CD8-positive, alpha-beta memory T cell (primary cell): Measurements from ENCODE around the gene OLR1. TPM values are rescaled to one million over a fixed set of nuclear protein-coding genes. Genes with fewer than 3 reads are reported as not detected.

ENCODE experiments used
- CTCF ChIA-PET: fragments of 350-600 bp; sonication (Branson Sonifier 250); formaldehyde crosslinking; loops from one replicate; lab custom pipeline; 2021; ENCODE audit warnings: antibody characterized with exemption; lab: Charles Lee
- POLR2A ChIA-PET: fragments of 350-600 bp; sonication (Branson Sonifier 250); formaldehyde crosslinking; loops from one replicate; lab custom pipeline; 2021; ENCODE audit warnings: antibody characterized with exemption; lab: Charles Lee
- DNase-seq, 5 donors: peaks; one replicate each; pipeline versions ENCODE4 v3.0.0 to v3.0.0-alpha.2; 2020 to 2022; ENCODE audit warnings: mixed read lengths in 1 of 5
- H3K27ac ChIP-seq: one replicate; pipeline ENCODE4 v1.7.0; 2013; ENCODE audit warnings: low read depth, mild to moderate bottlenecking, low read length, moderate library complexity
- H3K27me3 ChIP-seq: 2 replicates; pipeline ENCODE4 v1.7.0; 2013; ENCODE audit warnings: low read length, mild to moderate bottlenecking; ENCODE audit not compliant: insufficient read depth, poor library complexity, severe bottlenecking
- H3K36me3 ChIP-seq: 2 replicates; pipeline ENCODE4 v1.7.0; 2013; ENCODE audit warnings: mild to moderate bottlenecking, low read length, moderate library complexity; ENCODE audit not compliant: insufficient read depth
- H3K4me1 ChIP-seq: 2 replicates; pipeline ENCODE4 v1.7.0; 2013; ENCODE audit warnings: mild to moderate bottlenecking, low read length, moderate library complexity; ENCODE audit not compliant: insufficient read depth
- H3K4me3 ChIP-seq: 2 replicates; pipeline ENCODE4 v1.7.0; 2013; ENCODE audit warnings: mild to moderate bottlenecking, low read length
- H3K9me3 ChIP-seq: 2 replicates; pipeline ENCODE4 v1.7.0; 2013; ENCODE audit warnings: mild to moderate bottlenecking, low read length
- H3K27ac Mint-ChIP-seq, 8 donors: one replicate each; pipeline ENCODE4 v1.8.0; 2020 to 2021; ENCODE audit warnings: mixed read lengths in 8 of 8, mild to moderate bottlenecking in 6 of 8, inconsistent platforms in 3 of 8, moderate library complexity in 3 of 8
- H3K27me3 Mint-ChIP-seq, 2 donors: one replicate each; pipeline ENCODE4 v1.8.0; 2020 to 2021; ENCODE audit warnings: mixed read lengths in 2 of 2, mild to moderate bottlenecking in 1 of 2, moderate library complexity in 1 of 2
- H3K36me3 Mint-ChIP-seq, 3 donors: one replicate each; pipeline ENCODE4 v1.8.0; 2020 to 2021; ENCODE audit warnings: mixed read lengths in 3 of 3, inconsistent platforms in 1 of 3, mild to moderate bottlenecking in 1 of 3
- H3K4me1 Mint-ChIP-seq, 3 donors: one replicate each; pipeline ENCODE4 v1.8.0; 2020 to 2021; ENCODE audit warnings: mixed read lengths in 3 of 3, inconsistent platforms in 1 of 3, mild to moderate bottlenecking in 1 of 3
- H3K4me3 Mint-ChIP-seq, 7 donors: one replicate each; pipeline ENCODE4 v1.8.0; 2020 to 2021; ENCODE audit warnings: mixed read lengths in 7 of 7, mild to moderate bottlenecking in 6 of 7, moderate library complexity in 4 of 7, inconsistent platforms in 2 of 7
- H3K9me3 Mint-ChIP-seq, 5 donors: one replicate each; pipeline ENCODE4 v1.8.0; 2020 to 2022; ENCODE audit warnings: mixed read lengths in 5 of 5, mild to moderate bottlenecking in 3 of 5, moderate library complexity in 2 of 5, inconsistent platforms in 1 of 5
- polyA plus RNA-seq: library from polyadenylated mRNA; unstranded; fragments of 300-500 nt; fragmentation: Illumina TruSeq; gene quantifications from one replicate; pipeline ENCODE4 v1.2.3, GENCODE V29; 2021
- total RNA-seq, 2 experiments: library from RNA; stranded (reverse); gene quantifications; one replicate each; pipeline ENCODE4 v1.2.3, GENCODE V29; 2021

Gene OLR1
- total and polyA plus RNA-seq, 3 experiments from 2014 or later, result 0.11 to 0.42 TPM; not detected in 1

GRCh38 chr12:10160617-10161385, 11.1 kb downstream of the OLR1 start:
- Histone ChIP-seq H3K9me3 (no peaks in the 10 kb centered on the region), H3K36me3 (no peaks in the 10 kb centered on the region), H3K4me1 (no peaks in the 10 kb centered on the region), H3K27me3 (no peaks in the 10 kb centered on the region), H3K27ac (no peak overlapping the region), H3K4me3 (no peak overlapping the region)
- H3K36me3 Mint-ChIP-seq, result no peaks in the 10 kb centered on the region
- H3K4me3 Mint-ChIP-seq, result no peak overlapping the region
- ChIA-PET POLR2A (interaction anchor here (0.5 kb wide), 1 partner anchor 52 kb away, joined by 3 read pairs; the partner anchor contains the start of gene GABARAPL1), CTCF (interaction anchor here (1.2 to 1.5 kb wide), 2 partner anchors 8 to 590 kb away, joined by 4 to 5 read pairs; no protein-coding TSS in a partner anchor)
- no peaks in the 10 kb centered on the region for H3K9me3 Mint-ChIP-seq
- no peak overlapping the region for H3K27ac Mint-ChIP-seq
- H3K27me3 Mint-ChIP-seq, result peaks cover 0 to 8% of the 10 kb centered on the region in 2 donors
- no peaks in the 10 kb centered on the region for H3K4me1 Mint-ChIP-seq
- no peak for DNase-seq

GRCh38 chr12:10159280-10159679, 12.7 kb downstream of the OLR1 start:
- no peaks in the 10 kb centered on the region for H3K36me3 Mint-ChIP-seq
- peaks cover 0 to under 1% (median under 1%) of the 10 kb centered on the region in 3 donors for H3K4me1 Mint-ChIP-seq
- H3K27ac Mint-ChIP-seq, result no peak overlapping the region
- H3K4me3 Mint-ChIP-seq, result no peak overlapping the region
- H3K9me3 Mint-ChIP-seq, result no peaks in the 10 kb centered on the region
- CTCF ChIA-PET, result interaction anchor here (0.9 to 1.5 kb wide), 2 partner anchors 515 to 591 kb away, joined by 3 to 4 read pairs; no protein-coding TSS in a partner anchor
- DNase-seq, result no peak
- no peaks in the 10 kb centered on the region for H3K27me3 Mint-ChIP-seq
- Histone ChIP-seq H3K27ac (no peak overlapping the region), H3K27me3 (no peaks in the 10 kb centered on the region), H3K4me1 (no peaks in the 10 kb centered on the region), H3K36me3 (no peaks in the 10 kb centered on the region), H3K4me3 (no peak overlapping the region), H3K9me3 (no peaks in the 10 kb centered on the region)
- POLR2A ChIA-PET, result no interaction called here

- no peaks in the 10 kb centered on the region for H3K9me3 Mint-ChIP-seq
- H3K4me3 Mint-ChIP-seq, result no peak overlapping the region
- Histone ChIP-seq H3K4me3 (no peak overlapping the region), H3K9me3 (no peaks in the 10 kb centered on the region), H3K27me3 (no peaks in the 10 kb centered on the region), H3K36me3 (no peaks in the 10 kb centered on the region), H3K4me1 (no peaks in the 10 kb centered on the region), H3K27ac (no peak overlapping the region)
- POLR2A ChIA-PET, result no interaction called here
- no peak overlapping the region for H3K27ac Mint-ChIP-seq
- H3K36me3 Mint-ChIP-seq, result peaks cover 0 to under 1% (median 0%) of the 10 kb centered on the region in 3 donors
- peaks cover 0 to 3% of the 10 kb centered on the region in 2 donors for H3K27me3 Mint-ChIP-seq
- no peak for DNase-seq
- CTCF ChIA-PET, result interaction anchor here (1.6 kb wide), 1 partner anchor 516 kb away, joined by 3 read pairs; no protein-coding TSS in a partner anchor
- H3K4me1 Mint-ChIP-seq, result peaks cover 8 to 9% (median 9%) of the 10 kb centered on the region in 3 donors
Measured at GRCh38 chr12:10158406-10158805, 13.5 kb downstream of the OLR1 start.

- H3K4me1 Mint-ChIP-seq, result peaks cover 12 to 15% (median 14%) of the 10 kb centered on the region in 3 donors
- H3K27me3 Mint-ChIP-seq, result peaks cover 0 to 5% of the 10 kb centered on the region in 2 donors
- Histone ChIP-seq H3K27me3 (no peaks in the 10 kb centered on the region), H3K36me3 (no peaks in the 10 kb centered on the region), H3K4me3 (no peak overlapping the region), H3K4me1 (no peaks in the 10 kb centered on the region), H3K9me3 (no peaks in the 10 kb centered on the region), H3K27ac (no peak overlapping the region)
- H3K27ac Mint-ChIP-seq, result no peak overlapping the region
- no peak for DNase-seq
- H3K9me3 Mint-ChIP-seq, result no peaks in the 10 kb centered on the region
- CTCF ChIA-PET, result no interaction called here
- POLR2A ChIA-PET, result no interaction called here
- peak overlapping the region in 1 of 7 donors; percentile 32 for H3K4me3 Mint-ChIP-seq
- peaks cover 0 to 2% (median 0%) of the 10 kb centered on the region in 3 donors for H3K36me3 Mint-ChIP-seq
Measured at GRCh38 chr12:10155966-10156365, 16.0 kb downstream of the OLR1 start.

- H3K27ac Mint-ChIP-seq, result peak overlapping the region in 3 of 8 donors; percentile 26 to 82 (median 53)
- peaks cover 12 to 15% (median 14%) of the 10 kb centered on the region in 3 donors for H3K4me1 Mint-ChIP-seq
- ChIA-PET CTCF (interaction anchor here (0.7 to 1.5 kb wide), 2 partner anchors 16 to 28 kb away, joined by 3 to 4 read pairs; no protein-coding TSS in a partner anchor), POLR2A (no interaction called here)
- H3K9me3 Mint-ChIP-seq, result no peaks in the 10 kb centered on the region
- H3K4me3 Mint-ChIP-seq, result peak overlapping the region; percentile 89 to 96 (median 93)
- H3K27me3 Mint-ChIP-seq, result peaks cover 0 to 5% of the 10 kb centered on the region in 2 donors
- Histone ChIP-seq H3K4me1 (no peaks in the 10 kb centered on the region), H3K4me3 (peak overlapping the region; percentile 96), H3K27ac (no peak overlapping the region), H3K9me3 (no peaks in the 10 kb centered on the region), H3K36me3 (no peaks in the 10 kb centered on the region), H3K27me3 (no peaks in the 10 kb centered on the region)
- no peak for DNase-seq
- peaks cover 0 to 2% (median 0%) of the 10 kb centered on the region in 3 donors for H3K36me3 Mint-ChIP-seq
Measured at GRCh38 chr12:10154145-10154496, 17.8 kb downstream of the OLR1 start.

- peak overlapping the region; percentile 41 for H3K27ac ChIP-seq
- no peaks in the 10 kb centered on the region for H3K27me3 ChIP-seq
- peak; percentile 24 to 68 (median 56) for DNase-seq
- H3K36me3 ChIP-seq, result no peaks in the 10 kb centered on the region
- Mint-ChIP-seq H3K27ac (peak overlapping the region in 7 of 8 donors; percentile 53 to 95 (median 82)), H3K4me1 (peaks cover 12 to 15% (median 14%) of the 10 kb centered on the region in 3 donors), H3K27me3 (peaks cover 0 to 5% of the 10 kb centered on the region in 2 donors), H3K4me3 (peak overlapping the region; percentile 89 to 96 (median 93)), H3K36me3 (peaks cover 0 to 2% (median 0%) of the 10 kb centered on the region in 3 donors), H3K9me3 (no peaks in the 10 kb centered on the region)
- no peaks in the 10 kb centered on the region for H3K9me3 ChIP-seq
- peak overlapping the region; percentile 96 for H3K4me3 ChIP-seq
- POLR2A ChIA-PET, result interaction anchor here (0.6 to 0.7 kb wide), 2 partner anchors 43 to 471 kb away, joined by 3 to 5 read pairs; no protein-coding TSS in a partner anchor
- CTCF ChIA-PET, result interaction anchor here (0.6 to 4.1 kb wide), 27 partner anchors 8 to 595 kb away, joined by 3 to 40 read pairs (median 4); partner anchors contain the start of gene CLEC7A
- no peaks in the 10 kb centered on the region for H3K4me1 ChIP-seq
Measured at GRCh38 chr12:10153271-10154144, 18.4 kb downstream of the OLR1 start.

GRCh38 chr12:10151621-10152020, 20.3 kb downstream of the OLR1 start:
- H3K9me3 Mint-ChIP-seq, result no peaks in the 10 kb centered on the region
- POLR2A ChIA-PET, result no interaction called here

More at GRCh38 chr12:10151621-10152020, 20.3 kb downstream of the OLR1 start:
- DNase-seq, result no peak
- H3K4me1 Mint-ChIP-seq, result peaks cover 12 to 15% (median 14%) of the 10 kb centered on the region in 3 donors
- Histone ChIP-seq H3K9me3 (no peaks in the 10 kb centered on the region), H3K4me1 (no peaks in the 10 kb centered on the region), H3K4me3 (no peak overlapping the region), H3K36me3 (no peaks in the 10 kb centered on the region), H3K27me3 (no peaks in the 10 kb centered on the region), H3K27ac (no peak overlapping the region)
- peaks cover 0 to 5% of the 10 kb centered on the region in 2 donors for H3K27me3 Mint-ChIP-seq
- H3K4me3 Mint-ChIP-seq, result peak overlapping the region in 1 of 7 donors; percentile 51
- CTCF ChIA-PET, result interaction anchor here (0.7 to 4.1 kb wide), 4 partner anchors 11 to 1560 kb away, joined by 3 to 40 read pairs (median 13); no protein-coding TSS in a partner anchor
- H3K36me3 Mint-ChIP-seq, result peaks cover 0 to 2% (median 0%) of the 10 kb centered on the region in 3 donors
- no peak overlapping the region for H3K27ac Mint-ChIP-seq
